HG03196 (cell line): ENCODE data around the gene BSX.

ENCODE experiments used
- ATAC-seq: cut with Tn5 transposase; IDR thresholded peaks from one replicate; pipeline ENCODE4 v1.9.1; 2021; ENCODE audit not compliant: unreplicated experiment

The BSX gene

DNA sequence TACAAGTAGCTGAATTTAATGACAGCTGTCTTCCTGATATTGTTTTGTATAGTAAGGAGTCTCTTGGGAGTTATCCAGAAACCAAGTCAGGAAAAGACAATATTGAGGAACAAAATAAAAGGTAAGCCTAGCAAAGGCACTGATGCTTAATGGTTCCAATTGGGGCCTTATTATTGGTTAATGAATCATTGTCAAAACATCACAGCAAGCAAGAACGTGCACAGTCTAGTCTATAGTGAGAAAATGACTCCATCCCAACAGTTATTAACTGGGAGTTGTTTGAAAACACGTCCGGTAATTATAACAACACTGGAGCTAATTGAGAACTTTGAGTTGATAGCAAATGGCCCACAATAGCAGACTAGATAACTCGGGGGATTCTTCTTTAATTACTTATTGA, 17.7 kb downstream of the BSX start:
- ATAC-seq: no peak

DNA sequence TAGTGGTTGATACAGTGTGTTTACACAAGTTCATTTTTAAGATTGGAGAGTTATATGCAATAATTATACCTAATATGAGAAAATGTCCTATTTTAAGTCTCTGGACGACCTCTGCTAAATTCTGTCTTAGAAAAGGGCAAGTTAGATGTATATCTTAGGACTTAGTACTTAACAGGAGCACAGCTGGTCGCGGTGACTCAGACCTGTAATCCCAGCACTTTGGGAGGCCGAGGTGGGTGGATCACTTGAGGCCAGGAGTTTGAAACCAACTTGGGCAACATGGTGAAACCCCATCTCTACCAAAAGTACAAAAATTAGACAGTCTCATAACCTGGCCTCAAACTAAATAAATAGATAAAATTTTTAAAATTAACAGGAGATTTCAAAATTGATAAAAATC, 27.2 kb downstream of the BSX start:
- ATAC-seq: no peak

DNA sequence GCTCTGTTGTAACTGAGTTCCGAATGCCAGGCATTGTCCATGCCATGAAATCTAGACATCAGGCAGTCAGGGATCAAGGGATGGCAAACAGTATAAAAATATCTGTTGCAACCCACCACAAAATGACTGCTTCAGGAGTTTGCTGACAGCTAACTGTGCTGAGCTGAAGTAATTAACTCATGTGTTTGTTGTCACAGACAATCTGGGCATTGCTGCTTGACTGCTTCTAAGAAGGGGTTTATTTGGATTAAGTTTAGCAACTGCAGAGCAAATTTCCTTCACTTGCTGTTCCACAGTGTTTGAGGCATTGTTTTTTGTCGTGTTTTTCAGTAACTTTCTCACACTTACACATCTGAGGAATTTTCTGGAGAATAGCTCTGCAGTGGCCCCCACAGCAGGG, 30.4 kb downstream of the BSX start:
- no peak for ATAC-seq

DNA sequence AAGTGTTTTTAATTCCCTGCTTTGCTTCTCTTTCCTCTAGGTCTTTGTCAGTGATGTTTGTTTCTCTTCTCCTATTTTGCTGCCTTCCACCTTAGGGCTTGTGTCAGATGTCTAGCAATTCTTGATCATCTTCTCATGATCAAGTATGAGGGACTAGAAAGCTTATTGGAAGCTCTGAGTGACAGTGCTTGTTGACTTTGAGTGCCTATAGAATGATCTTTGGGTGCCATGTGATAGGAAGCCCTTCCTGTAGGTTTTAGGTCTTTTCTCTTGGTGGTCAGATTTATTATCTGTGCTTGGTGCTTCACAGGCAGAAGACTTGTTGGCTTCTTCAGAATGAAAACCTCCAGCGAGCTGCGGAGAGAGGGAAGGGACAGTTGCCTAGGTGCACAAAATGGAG, 43.1 kb downstream of the BSX start:
- no peak for ATAC-seq

DNA sequence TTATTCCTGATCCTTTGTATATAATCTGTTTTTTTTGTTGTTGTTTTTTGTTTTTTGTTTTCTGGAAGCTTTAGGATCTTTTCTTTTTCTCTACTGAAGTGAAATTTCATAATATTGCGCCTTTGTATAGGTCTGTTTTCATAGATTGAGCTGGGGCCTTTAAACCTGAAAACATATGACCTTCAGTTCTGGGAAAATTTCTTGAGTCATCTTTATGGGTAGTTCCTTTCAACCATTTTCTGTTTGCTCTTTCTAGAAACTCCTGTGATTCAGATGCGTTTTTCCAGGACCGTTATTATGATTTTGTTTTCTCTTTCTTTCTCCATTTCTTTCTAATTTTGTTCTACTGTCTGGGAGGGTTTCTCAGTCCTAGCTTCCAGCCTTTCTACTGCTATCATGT, 43.7 kb downstream of the BSX start:
- ATAC-seq: no peak

DNA sequence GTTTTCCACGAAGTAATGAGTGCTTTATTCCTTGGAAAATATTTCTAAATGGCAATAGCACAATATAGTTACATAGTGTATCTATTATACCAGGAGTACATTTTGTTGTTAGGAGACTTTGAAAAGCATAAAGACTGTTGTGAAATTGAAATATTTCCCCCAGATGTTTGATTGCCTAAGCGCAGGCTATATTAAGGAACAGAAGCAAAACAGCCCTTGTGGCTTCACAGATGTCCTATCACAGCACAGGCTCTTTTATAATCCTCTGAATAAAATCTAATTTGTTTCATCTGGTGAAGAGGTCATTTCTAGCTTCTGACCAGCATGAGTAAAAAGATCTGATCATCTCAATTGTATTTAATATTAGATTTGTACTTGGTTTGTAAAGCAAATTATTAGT, 48.2 kb downstream of the BSX start:
- no peak for ATAC-seq

DNA sequence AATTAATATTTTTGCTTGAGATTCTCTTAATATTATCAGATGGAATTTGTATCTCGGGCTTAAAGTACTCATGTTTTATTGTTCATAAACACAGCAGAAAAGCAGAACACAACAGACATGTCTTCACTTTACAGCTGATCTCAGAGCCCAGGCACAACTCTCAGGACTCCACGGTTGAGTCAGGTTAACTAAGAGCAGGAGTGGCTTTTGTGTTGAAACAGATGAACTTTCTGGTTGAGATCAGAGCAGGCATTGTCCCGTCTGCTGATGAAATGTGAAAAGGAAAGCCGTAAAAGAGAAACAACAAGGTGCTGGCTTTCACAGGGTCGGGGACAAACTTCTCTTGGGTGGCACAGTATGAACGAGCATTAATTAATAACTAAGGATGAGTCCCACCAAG, 50.1 kb downstream of the BSX start:
- ATAC-seq: no peak
